Psoas muscle (tissue), 8 donors: ENCODE results near the gene SMURF2. TPM values are rescaled to one million over a fixed set of nuclear protein-coding genes. Genes with fewer than 3 reads are reported as not detected.

Source experiments
- ATAC-seq, 4 donors: fragments of 200-7000 bp; cut with Tn5 transposase; one replicate each; pipeline ENCODE4 v1.9.1; 2020; ENCODE audit warnings: moderate library complexity in 3 of 4, mild to moderate bottlenecking in 2 of 4
- DNase-seq, 2 donors: peaks; one replicate each; pipeline ENCODE4 v3.0.0-alpha.2; 2020
- H3K27ac ChIP-seq: fragments of 200-600 bp; one replicate; pipeline ENCODE4 v1.8.0; 2022
- H3K27me3 ChIP-seq, 3 donors: fragments of 200-600 bp in 1 of 3; one replicate each; pipeline versions ENCODE4 v1.6.1 to v1.8.0; 2013 to 2022; ENCODE audit warnings: low read length in 2 of 3, mild to moderate bottlenecking in 2 of 3, moderate library complexity in 1 of 3; ENCODE audit not compliant: insufficient read depth in 3 of 3
- H3K36me3 ChIP-seq, 2 donors: fragments of 200-600 bp in 1 of 2; one replicate each; pipeline versions ENCODE4 v1.6.1 to v1.8.0; 2013 to 2022; ENCODE audit warnings: low read depth in 1 of 2, mild to moderate bottlenecking in 1 of 2, moderate library complexity in 1 of 2; ENCODE audit not compliant: insufficient read depth in 1 of 2
- H3K4me1 ChIP-seq: fragments of 200-600 bp; one replicate; pipeline ENCODE4 v1.8.0; 2022
- H3K4me3 ChIP-seq: fragments of 200-600 bp; one replicate; pipeline ENCODE4 v1.8.0; 2022; ENCODE audit warnings: mild to moderate bottlenecking
- H3K9me3 ChIP-seq: fragments of 200-600 bp; one replicate; pipeline ENCODE4 v1.8.0; 2022
- CTCF ChIP-seq: fragments of 200-600 bp; IDR thresholded peaks from one replicate; pipeline ENCODE4 v1.8.0; 2022; ENCODE audit warnings: antibody characterized with exemption
- WGBS, 3 donors: extraction: QIAGEN DNeasy Blood & Tissue Kit; methylation state at CpG; one replicate each; pipeline versions ENCODE4 v1.1.6 to v1.1.7; 2013; 5-methylcytosine and 5-hydroxymethylcytosine counted together
- intact Hi-C, 2 donors: fragments of 100-400 bp; cut with DNase I; formaldehyde crosslinking; loops; one replicate each; pipeline versions ENCODE4 v1.11.0 to v1.14.2; 2022
- polyA plus RNA-seq, 3 donors: library from polyadenylated mRNA; stranded (reverse); fragments of 200-250 nt; gene quantifications; one replicate each; pipeline ENCODE4 v1.2.3, GENCODE V29; 2013
- total RNA-seq, 4 donors: library from RNA; stranded (reverse); fragmentation: NEBNext Ultra II Directional in 2 of 4; extraction: Animal tissue kit (Norgen Biotek cat#: 25700) in 2 of 4; gene quantifications; one replicate each; pipeline versions ENCODE4 v1.2.1 to v1.2.4, GENCODE V29; 2021 to 2023
- donor health status: healthy with polysubstance abuse.
- donor health status: DM: no; HTN: no; CAD: no; lungs with moderate emphysema.
- donor health status: Bipolar disorder and iron deficiency.
- donor health status: healthy.
- donor health status: DM: yes; HTN: yes; CAD: no.
- donor health status: DM: no; HTN: no; CAD: no.
- donor health status: DM: no; HTN: no; CAD: no.
- donor health status: DM: yes; HTN: yes; CAD: no.

Gene SMURF2
- total and polyA plus RNA-seq, 7 donors, result 4.3 to 12.0 (median 8.3) TPM

GRCh38 chr17:64627797-64628196 lies 34.3 kb downstream of the SMURF2 start:
- no peak overlapping the region for H3K4me3 ChIP-seq
- 90 to 96% (median 92%) methylated on average over 5 of the region's 5 CpGs for WGBS, 3 donors
- TF ChIP-seq CTCF, result no peak

GRCh38 chr17:64626827-64627226 lies 35.3 kb downstream of the SMURF2 start:
- ATAC-seq, result no peak
- H3K4me3 ChIP-seq, result no peak overlapping the region
- H3K4me1 ChIP-seq, result peaks cover 14% of the 10 kb centered on the region
- no peaks in the 10 kb centered on the region for H3K9me3 ChIP-seq
- H3K27ac ChIP-seq, result no peak overlapping the region
- no peak for DNase-seq
- WGBS, 3 donors, result 45 to 66% (median 48%) methylated on average over 3 of the region's 3 CpGs
- intact Hi-C loops, result no loop called here
- TF ChIP-seq CTCF, result no peak
- H3K36me3 ChIP-seq, result no peaks in the 10 kb centered on the region
- H3K27me3 ChIP-seq, result no peaks in the 10 kb centered on the region

More at GRCh38 chr17:64627797-64628196, 34.3 kb downstream of the SMURF2 start:
- no peaks in the 10 kb centered on the region for H3K27me3 ChIP-seq
- DNase-seq (no peak), ATAC-seq (no peak)
- no peak overlapping the region for H3K27ac ChIP-seq
- H3K4me1 ChIP-seq, result peaks cover 20% of the 10 kb centered on the region
- no peaks in the 10 kb centered on the region for H3K36me3 ChIP-seq
- intact Hi-C loops, result no loop called here
- no peaks in the 10 kb centered on the region for H3K9me3 ChIP-seq

- H3K36me3 ChIP-seq, result no peaks in the 10 kb centered on the region
- ATAC-seq (peak in 1 of 4 donors; percentile 54), DNase-seq (no peak)
- no peak for TF ChIP-seq CTCF
- no peak overlapping the region for H3K27ac ChIP-seq
- H3K27me3 ChIP-seq, result no peaks in the 10 kb centered on the region
- 92 to 96% (median 94%) methylated on average over 4 of the region's 4 CpGs for WGBS, 3 donors
- intact Hi-C loops, result no loop called here
- H3K4me3 ChIP-seq, result no peak overlapping the region
- H3K4me1 ChIP-seq, result peaks cover 14% of the 10 kb centered on the region
- H3K9me3 ChIP-seq, result no peaks in the 10 kb centered on the region
Measured at GRCh38 chr17:64625541-64625940, 36.6 kb downstream of the SMURF2 start.

- intact Hi-C loops, result no loop called here
- WGBS, 3 donors, result 69 to 73% (median 73%) methylated on average over 4 of the region's 4 CpGs
- Histone ChIP-seq H3K4me1 (peaks cover 7% of the 10 kb centered on the region), H3K9me3 (no peaks in the 10 kb centered on the region), H3K36me3 (no peaks in the 10 kb centered on the region), H3K27me3 (no peaks in the 10 kb centered on the region), H3K4me3 (no peak overlapping the region), H3K27ac (no peak overlapping the region)
- ATAC-seq (no peak), DNase-seq (no peak)
- no peak for TF ChIP-seq CTCF
Measured at GRCh38 chr17:64622931-64623654, 39.0 kb downstream of the SMURF2 start.

GRCh38 chr17:64621772-64622171 lies 40.3 kb downstream of the SMURF2 start:
- no peak for ATAC-seq
- Histone ChIP-seq H3K36me3 (no peaks in the 10 kb centered on the region), H3K27me3 (no peaks in the 10 kb centered on the region), H3K27ac (no peak overlapping the region), H3K4me1 (peaks cover 7% of the 10 kb centered on the region), H3K4me3 (no peak overlapping the region), H3K9me3 (no peaks in the 10 kb centered on the region)
- intact Hi-C loops, result no loop called here
- no peak for DNase-seq
- WGBS, 3 donors, result 98 to 99% (median 99%) methylated on average over 6 of the region's 6 CpGs
- no peak for TF ChIP-seq CTCF
